Glomerular visceral epithelial cell (primary cell): ENCODE data around the gene LAMB2.

Experiments used
- DNase-seq: peaks from one replicate; pipeline ENCODE4 v3.0.0-alpha.2; 2016; ENCODE audit errors: extremely low spot score

The LAMB2 gene

DNA sequence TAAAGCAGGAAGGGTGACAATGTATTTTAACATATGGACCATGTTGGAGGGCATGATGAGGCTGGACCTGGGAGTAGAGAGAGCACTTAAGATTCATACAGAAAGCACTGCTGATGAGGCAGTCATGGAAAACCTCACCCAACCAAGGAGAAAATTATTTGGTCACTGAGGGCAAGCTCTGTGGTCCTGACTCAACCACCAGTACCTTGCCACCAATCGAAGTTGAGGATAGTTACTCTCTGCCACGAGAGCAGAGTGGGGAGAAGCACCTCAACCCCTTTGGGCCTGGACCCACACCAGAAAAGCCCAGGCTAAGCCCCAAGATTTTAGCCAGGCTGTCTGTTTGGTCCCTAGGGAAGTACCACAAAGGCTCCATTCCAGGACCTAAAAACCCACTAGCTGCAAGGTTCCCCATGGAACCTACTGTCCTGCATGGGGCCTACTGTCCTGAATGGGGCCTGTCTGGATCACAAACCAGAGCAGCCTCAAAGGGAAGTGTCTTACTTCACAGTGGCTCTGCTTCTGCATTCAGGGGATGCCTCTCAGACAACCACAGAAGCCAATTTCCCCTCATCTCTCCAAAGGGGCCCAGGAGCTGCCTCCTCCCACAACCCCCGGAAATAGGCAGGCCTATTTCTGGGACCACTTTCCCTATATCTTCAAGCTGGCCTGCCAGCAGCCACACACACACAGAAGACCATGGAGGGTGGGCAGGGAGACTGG is 29.1 kb upstream of the LAMB2 start:
- DNase-seq = no peak

DNA sequence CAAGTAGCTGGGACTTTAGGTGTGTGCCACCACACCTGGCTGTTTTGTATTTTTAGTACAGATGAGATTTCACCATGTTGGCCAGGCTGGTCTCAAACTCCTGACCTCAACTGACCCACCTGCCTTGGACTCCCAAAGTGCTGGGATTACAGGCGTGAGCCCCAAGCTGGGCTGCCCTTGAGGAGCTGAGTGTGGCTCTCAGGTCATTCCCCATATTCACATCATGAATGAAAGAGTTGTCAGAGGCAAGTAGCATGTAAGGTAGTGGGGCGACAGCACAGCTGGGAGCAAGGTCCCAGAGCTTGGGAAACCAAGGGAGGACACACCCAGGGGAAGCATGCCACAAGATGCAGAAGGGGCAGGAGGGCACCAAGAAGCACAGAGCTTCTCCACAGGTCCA is 28.3 kb upstream of the LAMB2 start:
- DNase-seq = no peak

DNA sequence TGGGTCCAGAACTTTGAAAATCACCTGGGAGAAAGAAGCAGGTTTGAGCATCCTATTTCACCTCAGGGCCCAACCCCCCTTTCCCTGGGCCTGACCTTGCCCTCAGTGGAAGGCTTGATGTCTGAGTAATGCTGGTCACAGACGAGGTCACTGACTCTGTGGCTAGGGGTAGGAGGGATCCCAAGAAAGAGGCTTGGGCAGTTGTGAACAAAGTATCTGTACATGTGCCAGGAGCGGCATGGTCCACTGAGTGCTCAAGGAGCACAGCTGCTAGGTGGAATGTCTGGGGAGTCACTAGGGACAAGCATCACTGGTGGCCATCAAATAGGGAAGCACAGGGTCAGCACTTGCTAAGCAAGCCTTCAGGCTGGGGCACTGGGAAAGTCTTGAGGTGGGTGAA is 25.9 kb upstream of the LAMB2 start:
- peak; percentile 75 for DNase-seq

DNA sequence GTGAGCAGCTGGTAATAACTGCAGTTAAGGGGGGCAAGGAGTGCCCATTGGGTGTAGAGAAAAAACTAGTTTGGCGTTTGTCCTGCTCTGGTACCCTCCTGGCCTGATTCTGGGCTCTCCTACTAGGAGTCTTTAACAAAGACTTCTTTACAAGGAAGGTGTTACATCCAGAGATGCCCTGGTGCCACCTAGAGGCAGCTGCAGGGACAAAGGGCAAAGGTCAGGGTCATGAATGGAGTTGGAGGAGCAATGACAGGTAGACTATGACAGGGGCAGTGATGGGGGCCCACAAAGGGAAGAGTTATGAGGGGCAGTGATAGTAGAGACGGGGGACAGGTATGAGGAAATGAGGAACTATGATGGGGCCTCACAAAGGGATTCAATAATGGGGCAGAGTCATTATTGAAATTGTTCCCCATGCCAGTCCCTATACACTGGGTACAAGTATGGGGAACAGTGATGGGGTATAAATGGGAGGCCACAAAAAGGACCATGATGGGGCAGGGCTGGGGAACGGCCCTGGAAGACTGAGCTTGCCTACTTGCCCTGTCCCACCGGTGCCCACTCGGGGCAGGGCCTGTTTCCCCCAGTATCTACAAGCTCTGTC is 25.4 kb upstream of the LAMB2 start:
- no peak for DNase-seq

DNA sequence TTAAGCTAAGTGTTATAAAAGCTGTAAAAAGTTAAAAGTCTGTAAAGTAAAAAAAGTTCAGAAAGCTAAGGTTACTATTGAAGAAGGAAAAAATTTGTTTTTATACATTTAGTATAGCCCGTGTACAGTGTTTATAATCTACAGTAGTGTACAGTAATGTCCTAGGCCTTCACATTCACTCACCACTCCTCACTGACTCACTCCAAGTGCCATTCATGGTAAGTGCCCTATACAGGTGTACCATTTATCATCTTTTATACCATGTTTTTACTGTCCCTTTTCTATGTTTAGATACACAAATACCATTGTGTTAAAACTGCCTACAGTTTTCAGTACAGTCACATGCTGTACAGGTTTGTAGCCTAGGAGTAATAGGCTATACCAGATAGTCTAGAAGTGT is 24.4 kb upstream of the LAMB2 start:
- DNase-seq = no peak

DNA sequence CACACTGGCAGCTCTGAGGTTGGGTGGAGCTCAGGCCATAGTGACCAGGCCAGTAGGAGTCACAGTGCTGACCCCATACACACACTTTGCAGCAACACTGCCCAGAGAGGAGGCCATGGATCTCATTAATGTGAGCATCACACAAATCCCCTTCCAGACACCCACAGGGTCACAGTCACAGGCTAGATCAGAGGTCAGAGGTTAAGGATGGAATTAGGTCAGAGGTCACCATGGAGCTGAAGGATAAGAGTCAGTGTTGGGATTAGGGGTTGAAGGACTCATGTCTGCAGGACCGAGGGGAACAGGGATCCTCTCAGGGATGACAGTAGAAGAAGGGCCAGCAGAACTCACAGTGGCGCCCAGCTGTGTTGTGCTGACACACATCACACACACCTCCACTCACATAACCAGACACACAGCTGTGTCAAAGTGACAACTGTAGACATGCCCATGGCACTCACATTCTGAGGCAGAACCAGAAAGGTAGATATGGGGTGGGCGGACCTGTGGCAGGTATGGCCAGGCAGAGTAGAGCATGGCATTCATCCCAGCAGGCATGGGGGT is 20.6 kb upstream of the LAMB2 start:
- DNase-seq = no peak

DNA sequence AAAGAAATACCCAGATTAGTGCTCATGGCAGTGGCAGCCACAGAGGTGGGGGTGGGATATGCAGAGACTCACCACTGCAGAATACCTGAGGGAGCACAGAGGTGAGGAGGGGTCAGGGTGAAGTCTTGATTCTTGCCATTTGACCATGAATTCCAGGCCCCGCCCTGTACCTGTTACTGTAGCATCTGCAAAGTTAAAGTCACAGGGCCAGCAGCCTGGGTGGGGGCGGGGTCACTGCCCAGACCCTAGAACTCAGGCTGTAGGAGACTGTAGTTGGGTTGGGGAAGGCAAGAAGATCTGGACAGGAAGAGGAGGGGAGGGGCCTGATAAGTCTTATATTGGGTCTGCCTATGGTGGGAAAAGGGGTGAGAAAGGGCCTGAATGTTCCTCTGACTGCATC is 18.8 kb upstream of the LAMB2 start:
- DNase-seq = no peak

DNA sequence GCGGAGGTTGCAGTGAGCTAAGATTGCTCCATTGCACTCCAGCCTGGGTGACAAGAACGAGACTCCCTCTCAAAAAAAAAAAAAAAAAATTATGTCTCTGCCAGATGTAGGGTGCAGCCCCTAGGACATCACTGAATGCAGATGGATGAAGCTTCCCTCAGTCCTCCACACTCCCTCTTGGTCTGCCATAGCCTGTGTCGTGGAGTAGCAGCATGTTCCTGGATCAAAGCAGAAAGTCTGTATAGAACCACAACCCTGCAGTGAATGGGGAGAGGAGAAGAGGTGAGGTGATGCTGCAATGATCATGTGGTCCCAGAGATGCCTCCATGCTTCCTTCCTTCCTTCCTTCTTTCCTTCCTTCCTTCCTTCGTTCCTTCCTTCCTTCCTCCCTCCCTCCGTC is 15.3 kb upstream of the LAMB2 start:
- no peak for DNase-seq

DNA sequence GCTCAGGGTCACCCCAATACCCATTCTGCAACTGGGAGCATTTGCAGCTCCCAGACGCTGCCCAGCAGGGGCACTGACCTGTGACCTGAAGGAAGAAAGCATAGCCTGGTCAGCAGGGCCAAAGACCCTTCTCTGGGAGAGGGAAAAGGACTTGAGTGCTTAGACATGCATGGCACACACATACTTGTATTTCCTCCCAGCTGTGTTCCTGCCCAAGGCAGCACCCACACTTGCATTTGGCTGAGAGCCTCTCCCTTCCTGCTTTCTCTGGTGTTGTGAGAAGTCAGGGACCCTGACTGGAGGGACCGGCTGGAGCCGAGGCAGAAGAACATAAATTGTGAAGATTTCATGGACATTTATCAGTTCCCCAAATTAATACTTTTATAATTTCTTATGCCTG is 7.2 kb upstream of the LAMB2 start:
- no peak for DNase-seq

DNA sequence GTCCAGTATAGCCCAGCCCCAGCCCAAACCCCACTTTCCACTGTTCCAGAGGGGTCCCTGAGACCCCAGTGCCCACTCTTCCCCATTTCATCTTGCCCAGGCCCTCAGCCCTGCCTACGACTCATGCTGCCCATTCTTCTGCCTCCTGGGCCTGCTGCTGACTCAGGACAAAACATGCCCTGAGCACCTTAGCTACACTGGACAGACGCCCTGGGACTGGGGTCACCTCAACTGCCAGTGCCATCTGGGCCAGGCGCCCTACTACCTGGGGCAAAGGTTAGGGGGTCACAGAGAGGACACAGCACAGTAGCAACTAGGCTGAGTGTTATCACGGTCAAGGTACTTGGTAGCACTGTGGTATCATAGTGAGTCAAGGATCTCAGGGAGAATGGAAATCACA is 2.6 kb upstream of the LAMB2 start:
- no peak for DNase-seq

DNA sequence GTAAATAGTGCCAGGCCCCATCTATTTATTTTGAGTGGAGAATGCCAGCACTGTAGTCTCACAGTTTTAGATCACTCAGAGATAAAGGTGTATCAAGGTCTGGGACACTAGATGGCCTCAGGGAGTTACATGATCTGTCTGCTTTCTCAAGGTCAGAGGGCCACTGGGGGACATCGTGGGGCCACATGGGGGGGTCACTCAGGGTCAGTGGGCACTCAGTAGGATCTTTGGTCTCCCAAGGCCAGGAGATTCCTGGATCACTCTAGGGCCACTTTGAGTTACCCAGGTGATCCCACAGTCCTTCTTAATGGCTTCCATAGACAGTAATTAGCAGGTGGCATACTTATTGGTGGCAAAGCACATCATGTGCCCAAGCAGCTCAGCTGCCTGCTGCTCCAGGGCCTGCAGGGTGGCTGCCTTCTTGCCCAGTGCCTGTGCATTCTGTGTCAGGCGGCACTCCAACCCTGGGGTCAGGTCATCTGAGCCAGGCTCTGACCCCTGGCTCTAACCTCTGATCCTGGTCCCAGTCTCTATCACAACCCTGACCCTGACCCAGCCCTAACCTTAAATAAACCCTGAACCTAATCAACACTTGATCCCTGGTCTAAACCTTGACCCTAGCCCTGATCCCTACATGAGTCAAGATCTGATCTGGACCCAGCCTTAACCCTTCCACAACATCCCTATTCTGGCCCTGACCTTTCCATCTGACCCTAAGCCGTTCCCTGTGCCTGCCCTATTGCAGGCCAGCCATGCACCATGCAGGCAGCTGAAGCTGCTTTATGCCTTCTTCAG is 1.8 kb upstream of the LAMB2 start:
- DNase-seq = no peak

DNA sequence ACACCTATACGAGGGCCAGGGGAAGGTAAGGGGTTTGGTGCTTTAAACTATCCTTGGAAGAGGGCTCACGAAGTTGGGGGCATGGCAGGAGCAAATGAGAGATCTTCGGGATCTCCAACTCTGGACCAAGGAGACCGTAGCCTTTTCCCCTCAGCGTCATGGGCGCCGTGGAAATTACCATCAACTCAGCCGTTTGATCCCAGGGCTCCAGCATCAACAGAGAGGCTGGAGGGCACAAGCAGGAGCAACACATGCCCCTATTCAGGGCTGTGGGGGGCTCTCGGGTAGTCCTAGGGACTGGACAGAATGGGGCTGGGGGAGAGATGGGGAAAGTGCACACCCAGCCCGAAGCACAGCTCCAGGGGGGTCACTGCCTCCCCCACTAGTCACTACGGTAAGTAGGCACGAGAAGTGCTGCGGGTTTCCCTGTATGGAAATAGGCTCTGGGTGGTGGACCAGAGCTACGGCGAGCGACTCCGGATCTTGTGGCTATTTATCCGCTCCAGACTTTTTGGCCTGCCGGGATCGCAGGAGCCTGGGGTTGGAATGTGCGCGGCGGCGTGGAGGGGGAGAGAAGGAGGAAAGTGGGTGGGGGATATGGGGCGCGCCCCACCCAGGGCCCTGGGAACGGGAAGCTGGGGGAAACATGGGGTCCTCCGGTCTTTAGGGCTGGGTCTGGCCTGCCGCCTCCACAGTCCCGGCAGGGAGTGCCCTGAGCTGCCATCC is 539 bp upstream of the LAMB2 start:
- peak; percentile 89 for DNase-seq

DNA sequence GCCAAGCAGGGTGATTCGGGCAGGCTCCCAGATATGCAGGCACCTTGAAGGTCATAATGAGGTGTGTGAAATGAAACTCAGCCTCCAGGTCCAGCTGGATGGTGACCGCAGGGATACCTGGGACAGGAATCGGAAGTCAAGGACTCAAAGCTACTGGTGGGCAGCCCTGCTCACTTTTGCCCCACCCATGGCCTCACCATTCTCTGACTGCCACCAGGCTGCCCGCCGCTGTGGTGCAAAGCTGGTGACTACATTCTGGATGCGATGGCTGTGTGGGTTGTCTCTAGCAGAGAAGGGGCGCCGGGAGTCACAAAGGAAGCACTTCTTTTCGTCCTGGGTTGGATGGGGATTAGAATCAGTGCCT is 795 bp downstream of the LAMB2 start:
- DNase-seq = no peak

DNA sequence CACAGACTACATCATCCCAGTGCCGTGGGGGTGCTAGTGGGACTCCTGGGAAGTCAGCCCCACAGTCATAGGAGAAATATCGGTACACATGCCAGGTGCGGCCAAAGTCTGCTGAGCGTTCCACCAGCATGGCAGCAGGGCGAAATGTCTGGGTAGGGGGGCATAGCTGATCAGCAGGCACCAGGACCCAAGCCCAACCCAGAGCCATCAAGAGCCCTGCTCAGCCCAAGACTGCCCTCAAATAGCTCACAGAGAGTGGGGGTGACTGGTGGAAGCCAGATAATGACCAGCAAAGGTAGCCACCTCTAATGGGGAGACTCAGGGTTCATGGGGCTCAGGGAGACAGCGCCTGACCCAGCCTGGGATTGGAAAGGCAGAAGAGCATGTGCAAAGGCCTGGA is 1.3 kb downstream of the LAMB2 start:
- no peak for DNase-seq

DNA sequence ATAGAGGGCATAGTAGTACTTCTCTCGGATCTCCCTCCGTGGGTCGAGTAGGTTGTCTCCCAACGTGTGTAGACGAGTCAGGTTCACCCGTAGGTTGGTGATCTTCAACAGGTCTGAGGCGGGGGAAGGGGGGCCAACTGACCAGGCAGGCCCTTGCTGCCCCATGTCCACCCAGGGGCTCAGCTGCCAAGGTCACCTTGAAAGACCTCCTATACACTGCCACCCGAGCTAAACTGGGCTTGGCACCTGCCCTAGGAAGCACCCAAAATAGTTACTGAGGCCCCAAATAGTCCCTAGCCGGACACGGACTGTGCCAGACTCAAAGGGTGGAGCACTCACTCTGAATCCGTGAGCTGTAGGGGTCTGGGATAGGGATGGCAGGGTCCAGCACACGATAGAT is 1.8 kb downstream of the LAMB2 start:
- DNase-seq = no peak

DNA sequence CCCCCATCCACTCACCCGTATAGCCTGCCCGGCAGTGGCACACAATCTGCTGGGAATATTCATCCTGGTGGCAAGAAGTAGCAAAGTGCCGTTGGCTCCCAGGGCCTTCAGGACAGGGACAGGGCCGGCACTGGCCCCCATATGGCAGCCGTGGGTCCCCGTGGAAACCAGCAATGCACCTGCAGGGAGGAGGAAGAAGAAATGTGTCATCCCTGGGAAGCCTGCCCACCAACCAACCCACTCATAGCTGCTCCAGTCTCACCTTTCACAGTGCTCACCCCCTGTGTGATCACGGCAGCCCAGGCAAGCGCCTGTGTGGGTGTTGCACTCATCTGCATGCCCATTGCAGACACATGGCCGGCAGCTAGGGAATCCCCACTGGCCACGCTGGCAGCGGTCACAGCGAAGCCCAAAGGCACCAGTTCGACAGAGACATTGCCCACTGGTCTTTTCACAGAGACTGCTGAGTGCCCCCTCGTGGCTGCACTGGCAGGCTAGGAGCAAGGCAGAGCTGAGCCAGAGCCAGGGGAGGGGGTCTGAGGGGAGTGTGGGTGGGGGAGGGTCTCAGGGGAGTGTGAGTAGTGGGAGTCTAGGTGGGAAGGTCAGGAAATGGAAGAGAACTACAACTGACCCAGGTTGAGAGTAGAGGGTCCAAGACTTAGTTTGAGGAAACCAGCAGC is 7.7 kb downstream of the LAMB2 start:
- no peak for DNase-seq

DNA sequence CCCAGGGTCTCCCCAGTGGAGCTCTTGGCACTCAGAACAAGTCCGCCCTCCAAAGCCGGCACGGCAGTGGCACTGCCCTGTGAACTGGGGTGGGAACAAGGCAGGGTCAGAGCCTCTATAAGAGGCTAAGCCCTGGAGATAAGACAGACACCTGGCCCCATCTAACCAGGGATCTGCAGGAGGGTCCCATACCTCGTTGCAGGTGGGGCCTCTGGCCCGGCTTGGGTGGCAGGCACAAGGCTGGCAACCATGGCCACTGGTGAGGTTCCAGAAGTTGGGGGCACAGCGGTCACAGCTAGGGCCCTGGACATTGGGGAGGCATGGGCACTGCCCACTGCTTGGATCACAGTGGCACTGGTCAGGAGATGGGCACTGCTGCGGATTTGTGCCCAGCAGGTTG is 8.6 kb downstream of the LAMB2 start:
- DNase-seq = no peak

DNA sequence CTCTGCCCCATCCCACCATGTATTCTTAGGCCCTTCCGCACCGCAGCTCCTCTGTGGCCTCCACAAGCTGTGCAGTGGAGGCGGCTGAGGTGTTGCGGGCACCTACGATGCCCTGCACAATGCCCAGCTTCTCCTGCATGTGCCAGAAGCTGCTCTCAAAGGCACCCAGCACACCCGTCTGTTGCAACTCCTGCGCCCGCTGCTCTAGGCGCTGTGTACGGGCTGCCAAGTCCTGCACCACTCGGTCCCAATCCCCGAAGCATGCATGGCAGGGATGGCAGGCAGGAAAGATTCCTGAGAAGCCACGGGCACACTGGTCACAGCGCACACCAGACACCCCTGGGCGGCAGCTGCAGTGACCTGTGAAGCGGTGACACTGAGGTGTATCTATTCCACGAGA is 9.2 kb downstream of the LAMB2 start:
- DNase-seq = no peak

DNA sequence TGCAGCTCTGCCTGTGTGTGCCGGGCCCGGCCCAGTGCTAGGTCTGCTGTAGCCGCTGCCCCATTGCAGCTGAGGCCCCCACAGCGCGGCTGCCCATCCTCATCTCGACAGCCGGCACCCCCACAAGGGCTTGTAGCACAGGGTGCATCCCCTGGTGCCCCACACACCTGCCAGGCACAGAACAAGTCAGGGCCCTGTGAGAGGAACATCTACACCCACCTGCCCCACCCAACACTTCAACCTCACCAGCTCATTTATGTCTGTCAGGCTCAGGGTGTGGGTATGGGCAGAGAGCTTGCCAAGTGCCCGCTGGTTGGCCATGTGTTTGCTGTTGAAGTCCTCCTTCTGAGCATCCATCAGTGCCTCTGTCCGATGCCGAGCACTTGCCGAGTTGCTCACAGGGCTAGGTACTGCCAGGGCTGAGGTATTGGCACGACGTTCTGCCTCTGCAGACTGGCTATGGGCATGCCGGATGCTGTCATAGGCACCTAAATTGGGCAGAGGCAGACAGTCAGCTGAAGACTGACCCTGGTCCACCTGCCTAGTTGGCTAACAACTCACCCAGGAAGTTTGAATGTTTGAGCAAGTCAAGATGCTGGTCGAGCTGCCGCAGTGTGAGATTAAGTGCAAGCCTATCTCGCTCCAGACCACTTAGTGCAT is 9.8 kb downstream of the LAMB2 start:
- DNase-seq = no peak

DNA sequence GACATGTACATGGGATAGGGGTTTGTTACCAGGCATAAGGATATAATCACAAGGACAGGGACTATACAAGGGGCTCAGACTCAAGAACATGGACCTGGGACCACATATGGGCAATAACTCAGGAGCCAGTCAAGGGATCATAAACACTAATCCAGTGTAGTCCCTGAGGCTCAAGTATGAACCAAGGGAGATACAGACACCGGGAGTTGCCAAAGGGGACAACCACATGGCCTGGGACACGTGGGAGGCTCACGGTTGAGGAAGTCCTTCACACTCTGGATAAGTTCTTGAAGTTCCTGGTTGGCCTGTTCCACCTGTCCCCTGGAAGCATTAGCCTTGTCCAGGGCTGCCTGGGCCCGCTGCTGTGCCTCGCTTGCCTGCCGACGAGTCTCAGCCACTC is 10.4 kb downstream of the LAMB2 start:
- no peak for DNase-seq

DNA sequence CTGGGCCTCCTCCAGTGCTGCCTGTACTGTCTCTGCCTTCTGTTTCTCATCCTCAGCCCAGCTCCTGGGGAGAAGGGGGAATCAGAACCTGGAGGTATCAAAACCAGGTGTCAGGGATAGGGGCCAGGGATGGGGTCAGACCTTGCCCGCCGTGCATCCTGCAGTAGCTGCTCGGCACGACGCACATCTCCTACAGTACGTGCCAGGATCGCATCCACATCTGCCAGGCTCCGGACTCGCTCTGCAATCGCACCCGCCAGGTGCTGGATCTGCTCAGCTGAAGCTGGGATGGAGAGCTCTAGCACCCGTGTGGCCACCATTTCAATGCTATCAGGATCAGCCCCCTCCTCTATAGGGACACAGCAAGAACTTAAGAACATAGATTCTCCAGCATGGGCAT is 10.8 kb downstream of the LAMB2 start:
- no peak for DNase-seq
